K562 treated with DMSO at 1 percent for 4 hours (cell line): ENCODE data around the gene CDC42SE2. TPM values are rescaled to one million over a fixed set of nuclear protein-coding genes. Genes with fewer than 3 reads are reported as not detected.

Experiments used
- total RNA-seq: library from RNA; unstranded; fragments of 300-600 nt; gene quantifications from 2 replicates; pipeline ENCODE4 v1.2.3, GENCODE V29; 2022; ENCODE audit not compliant: insufficient read depth

The CDC42SE2 gene
- total RNA-seq: 17.0 and 20.4 TPM in 2 replicates

GRCh38 chr5:131263648-131264450, at the start of gene CDC42SE2:
Gene CDC42SE2, plus strand, starts transcription at chr5:131264053. Its CDS starts 95,441 bp downstream, at chr5:131359494.

Other genes with a start within 250 kb of the CDC42SE2 start
- gene HINT1, start 98.8 kb upstream of the CDC42SE2 start, total RNA-seq: 332 and 343 TPM in 2 replicates
- gene LYRM7, start 93.1 kb upstream of the CDC42SE2 start, total RNA-seq: 7.7 and 13.1 TPM in 2 replicates